WI38 (cell line): ENCODE results near the gene DNAJC30.
"Not testable (repeated sequence)": the region's sequence is repeated elsewhere in the genome, so short reads cannot be mapped to it uniquely, and the experiment has no call there.

Source experiments
- H3K4me3 ChIP-seq: 2 replicates; pipeline ENCODE4 v1.5.1; 2011; ENCODE audit warnings: low read depth, mild to moderate bottlenecking, control low read depth, low read length
- CTCF ChIP-seq: IDR thresholded peaks from 2 replicates; pipeline ENCODE4 v1.5.1; 2012; ENCODE audit warnings: low read depth, mild to moderate bottlenecking, control low read depth, low read length

DNAJC30 gene

GRCh38 chr7:73722785-73723184 lies 39.5 kb upstream of the DNAJC30 start:
- H3K4me3 ChIP-seq = no peak overlapping the region
- no peak for TF ChIP-seq CTCF

GRCh38 chr7:73722182-73722581 lies 38.9 kb upstream of the DNAJC30 start:
- H3K4me3 ChIP-seq = not testable (repeated sequence)

GRCh38 chr7:73721377-73721817 lies 38.1 kb upstream of the DNAJC30 start:
- no peak overlapping the region for H3K4me3 ChIP-seq

GRCh38 chr7:73720443-73720842 lies 37.2 kb upstream of the DNAJC30 start:
- H3K4me3 ChIP-seq = not testable (repeated sequence)

More at GRCh38 chr7:73721377-73721817, 38.1 kb upstream of the DNAJC30 start:
- no peak for TF ChIP-seq CTCF

- TF ChIP-seq CTCF = no peak
- H3K4me3 ChIP-seq = peak overlapping the region; percentile 50
Observed at GRCh38 chr7:73719806-73720169, 36.5 kb upstream of the DNAJC30 start.

GRCh38 chr7:73718905-73719805 lies 35.9 kb upstream of the DNAJC30 start, which contains the start of gene STX1A:
Gene STX1A, minus strand, starts transcription at chr7:73719669. Its CDS starts 38 bp downstream, at chr7:73719631.
- no peak for TF ChIP-seq CTCF
- H3K4me3 ChIP-seq = peak within 1 kb of the TSS; percentile 86

- no peak for TF ChIP-seq CTCF
- H3K4me3 ChIP-seq = peak overlapping the region; percentile 86
Observed at GRCh38 chr7:73718438-73718881, 35.2 kb upstream of the DNAJC30 start.

- H3K4me3 ChIP-seq = peak overlapping the region; percentile 86
- no peak for TF ChIP-seq CTCF
Observed at GRCh38 chr7:73717991-73718405, 34.7 kb upstream of the DNAJC30 start.
